Regular cardiac myocyte (primary cell): ENCODE results near the gene OR9G1. TPM values are rescaled to one million over a fixed set of nuclear protein-coding genes. Genes with fewer than 3 reads are reported as not detected.

Experiments used
- total RNA-seq: library from RNA; depleted of rRNA; stranded (reverse); fragments of >200 nt; gene quantifications from 2 replicates; pipeline ENCODE4 v1.2.3, GENCODE V29; 2014

OR9G1 gene, protein sequence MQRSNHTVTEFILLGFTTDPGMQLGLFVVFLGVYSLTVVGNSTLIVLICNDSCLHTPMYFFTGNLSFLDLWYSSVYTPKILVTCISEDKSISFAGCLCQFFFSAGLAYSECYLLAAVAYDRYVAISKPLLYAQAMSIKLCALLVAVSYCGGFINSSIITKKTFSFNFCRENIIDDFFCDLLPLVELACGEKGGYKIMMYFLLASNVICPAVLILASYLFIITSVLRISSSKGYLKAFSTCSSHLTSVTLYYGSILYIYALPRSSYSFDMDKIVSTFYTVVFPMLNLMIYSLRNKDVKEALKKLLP
- not detected in 2 replicates for total RNA-seq

GRCh38 chr11:56698795-56699194, at the start of gene OR9G1:
Gene OR9G1 (plus strand): TSS chr11:56699095. CDS start chr11:56700388, 1,293 bp downstream.

GRCh38 chr11:56663386-56663785, 35.5 kb upstream of the OR9G1 start, which contains the start of gene OR5AR1:
Gene OR5AR1 (plus strand): TSS chr11:56663686. CDS start chr11:56663686, 0 bp downstream.

GRCh38 chr11:56748597-56748996, 49.7 kb downstream of the OR9G1 start, which contains the start of gene OR9G4:
Gene OR9G4 (minus strand): TSS chr11:56748697. CDS start chr11:56743766, 4,931 bp downstream.

Other genes with a start within 250 kb of the OR9G1 start
- not detected in 2 replicates for gene OR5M3, start 225.7 kb upstream of the OR9G1 start, total RNA-seq
- gene OR5M8, start 207.7 kb upstream of the OR9G1 start, total RNA-seq: not detected in 2 replicates
- not detected in 2 replicates for gene OR5M11, start 155.8 kb upstream of the OR9G1 start, total RNA-seq
- gene OR5M10, start 121.4 kb upstream of the OR9G1 start, total RNA-seq: not detected in 2 replicates
- gene OR5M1, start 84.2 kb upstream of the OR9G1 start, total RNA-seq: not detected in 2 replicates
- not detected in 2 replicates for gene OR5AP2, start 56.7 kb upstream of the OR9G1 start, total RNA-seq
- not detected in 2 replicates for gene OR5AR1, start 35.4 kb upstream of the OR9G1 start, total RNA-seq
- not detected in 2 replicates for gene OR9G4, start 49.6 kb downstream of the OR9G1 start, total RNA-seq